KBM-7 (cell line): ENCODE data around the gene PPP4R1.

ENCODE experiments used
- DNase-seq: peaks from one replicate; pipeline ENCODE4 v3.0.0-alpha.2; 2015
- in situ Hi-C: fragments of 300-500 bp; cut with MboI; formaldehyde crosslinking; loops from 2 replicates; pipeline ENCODE4 v1.14.3; 2020; ENCODE audit warnings: low sequenced_read_pairs, low pct_unique_long_range_greater_than_20kb, mixed read lengths

Gene PPP4R1

GRCh38 chr18:9526458-9526857 lies 87.9 kb downstream of the PPP4R1 start:
- in situ Hi-C loops, result no loop called here
- no peak for DNase-seq

- in situ Hi-C loops, result no loop called here
- DNase-seq, result no peak
Measured at GRCh38 chr18:9522952-9523351, 91.4 kb downstream of the PPP4R1 start.

DNA sequence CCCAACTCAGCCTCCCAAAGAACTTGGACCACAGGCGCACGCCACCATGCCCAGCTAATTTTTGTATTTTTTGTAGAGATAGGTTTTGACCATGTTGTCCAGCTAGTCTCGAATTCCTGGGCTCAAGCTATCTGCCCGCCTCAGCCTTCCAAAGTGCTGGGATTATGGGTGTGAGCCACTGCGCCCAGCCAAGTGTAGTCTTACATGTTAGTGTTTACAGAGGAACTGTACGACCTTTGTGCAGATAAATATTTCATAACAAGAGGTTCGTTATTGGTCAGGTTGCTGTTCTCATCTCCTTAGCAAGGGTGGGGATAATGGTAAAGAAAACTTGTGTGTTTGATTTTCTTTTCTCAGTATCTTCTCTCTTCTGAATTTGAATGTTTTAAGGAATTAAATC lies 92.6 kb downstream of the PPP4R1 start:
- DNase-seq, result no peak
- in situ Hi-C loops, result no loop called here

- no peak for DNase-seq
- in situ Hi-C loops, result no loop called here
Measured at GRCh38 chr18:9520666-9521065, 93.7 kb downstream of the PPP4R1 start.

DNA sequence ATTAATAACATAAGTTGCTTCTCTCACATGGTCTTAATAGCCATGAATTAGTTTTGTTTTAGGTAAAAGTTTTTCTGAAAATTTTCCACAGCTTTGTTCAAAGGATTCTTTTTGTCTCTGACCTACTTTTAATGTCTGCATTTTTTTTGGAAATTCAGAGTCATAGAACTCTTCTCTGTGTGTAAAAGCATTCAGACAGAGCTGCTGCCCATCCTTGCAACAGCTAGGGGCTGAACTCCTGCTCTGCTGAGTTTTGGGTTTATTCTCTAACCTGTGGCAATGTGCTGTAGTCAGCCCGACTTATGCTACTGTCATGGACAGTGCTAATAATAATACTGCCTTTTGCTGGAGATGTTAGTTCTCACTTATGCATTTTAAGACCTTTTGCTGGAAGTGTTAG lies 95.0 kb downstream of the PPP4R1 start:
- DNase-seq, result no peak
- in situ Hi-C loops, result no loop called here

GRCh38 chr18:9517869-9518268 lies 96.5 kb downstream of the PPP4R1 start:
- no peak for DNase-seq
- in situ Hi-C loops, result no loop called here

- DNase-seq, result peak; percentile 72
- in situ Hi-C loops, result no loop called here
Measured at GRCh38 chr18:9516437-9517064, 97.8 kb downstream of the PPP4R1 start.

GRCh38 chr18:9513971-9514512 lies 100.3 kb downstream of the PPP4R1 start:
- no peak for DNase-seq
- in situ Hi-C loops, result no loop called here

DNA sequence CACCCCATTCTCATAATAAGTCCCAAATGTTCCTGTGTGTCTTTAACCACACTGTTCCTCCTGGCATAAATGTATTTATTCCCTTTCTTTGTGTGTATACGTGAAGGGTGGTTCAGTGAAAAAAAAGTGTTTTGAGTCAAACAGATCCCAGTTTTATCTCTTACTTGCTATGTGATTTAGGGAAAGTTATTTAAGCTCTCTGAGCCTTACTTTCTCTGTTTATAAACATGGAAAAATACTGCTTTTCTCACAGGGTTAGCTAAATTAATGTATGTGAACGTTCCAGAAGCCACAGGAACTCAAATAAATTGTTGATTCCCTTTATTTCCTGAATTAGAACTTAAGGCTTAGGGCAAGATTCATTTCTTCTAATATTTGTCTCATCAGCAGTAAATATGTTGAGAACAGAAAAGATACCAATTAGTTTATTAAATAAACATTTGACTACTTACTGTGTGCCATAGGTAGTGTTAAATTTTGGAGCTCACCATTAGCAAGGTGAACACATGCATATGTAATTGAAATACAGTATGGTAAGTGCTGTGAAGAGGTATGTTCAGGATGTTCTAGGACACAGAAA lies 105.8 kb downstream of the PPP4R1 start:
- in situ Hi-C loops, result no loop called here
- no peak for DNase-seq

DNA sequence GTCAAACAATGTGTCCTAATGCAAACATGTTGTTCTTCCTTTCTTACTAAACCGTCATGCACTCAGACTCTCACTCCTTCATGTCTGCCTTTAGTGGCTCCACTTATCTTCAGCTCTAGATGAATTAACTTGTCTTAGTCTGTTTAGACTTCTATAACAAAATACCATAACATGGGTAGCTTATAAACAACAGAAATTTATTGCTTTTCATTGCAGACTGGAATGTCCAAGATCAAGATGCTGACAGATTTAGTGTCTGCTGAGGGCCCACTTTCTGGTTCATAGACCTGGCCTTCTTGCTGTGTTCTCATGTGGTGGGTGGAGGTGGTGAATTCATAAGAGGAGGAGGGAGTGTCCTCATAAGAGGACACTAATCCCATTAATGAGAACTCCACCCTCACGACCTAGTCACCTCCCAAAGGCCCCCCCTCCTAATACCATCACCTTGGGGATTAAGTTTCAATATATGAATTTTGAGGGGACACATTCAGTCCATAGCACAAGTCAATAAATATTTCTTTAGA lies 106.7 kb downstream of the PPP4R1 start:
- in situ Hi-C loops, result no loop called here
- no peak for DNase-seq

- in situ Hi-C loops, result no loop called here
- DNase-seq, result peak; percentile 21
Measured at GRCh38 chr18:9506046-9506792, 108.1 kb downstream of the PPP4R1 start.
